ENCODE results near the gene CHRNB2. TPM values are rescaled to one million over a fixed set of nuclear protein-coding genes. Genes with fewer than 3 reads are reported as not detected.

CHRNB2 gene
- total RNA-seq, 1 donor from 2014 or later: 0.12 TPM

DNA sequence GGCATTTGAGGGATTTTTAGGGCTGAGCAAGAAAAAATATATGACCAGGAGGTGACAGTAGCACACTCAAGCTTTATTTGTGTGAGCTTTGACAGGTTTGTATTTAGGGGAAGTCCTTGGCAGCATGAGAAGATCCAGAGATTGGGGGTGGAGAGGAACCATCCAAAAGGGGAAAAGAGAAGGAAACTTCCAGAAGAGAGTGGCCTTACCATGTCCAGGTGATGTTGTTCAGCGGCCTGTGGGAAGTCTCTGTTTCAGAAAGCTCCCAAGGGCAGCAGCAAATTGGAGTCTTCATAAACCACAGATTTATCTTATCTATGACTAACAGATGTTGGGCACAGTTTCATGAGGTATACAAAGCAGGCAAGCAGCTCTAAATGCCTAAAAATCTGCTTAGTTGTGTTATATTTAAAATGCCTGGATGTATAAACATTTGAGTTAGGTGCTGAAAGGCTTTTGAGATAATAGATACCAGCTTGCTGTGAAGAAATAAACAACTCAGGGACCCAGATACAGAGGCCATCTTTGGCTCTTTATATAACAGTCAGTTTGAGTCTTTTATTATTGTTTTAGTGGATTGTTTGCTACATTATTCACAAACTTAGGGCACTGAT is 61.6 kb downstream of the CHRNB2 start:
- DNase-seq (ENCODE audit: extremely low read depth, low read depth, low spot score): no peak

Other genes starting within 250 kb of the CHRNB2 start
- not detected in 2 replicates for gene AQP10, start 246.7 kb upstream of the CHRNB2 start, total RNA-seq
- 65.3 and 75.4 TPM in 2 replicates for gene ATP8B2, start 242.3 kb upstream of the CHRNB2 start, total RNA-seq
- gene IL6R, start 162.4 kb upstream of the CHRNB2 start, total RNA-seq: 13.9 and 16.0 TPM in 2 replicates
- 1.6 and 4.3 TPM in 2 replicates for gene TDRD10, start 65.6 kb upstream of the CHRNB2 start, total RNA-seq
- gene SHE, start 65.4 kb upstream of the CHRNB2 start, total RNA-seq: 47.3 and 52.3 TPM in 2 replicates
- 40.5 and 42.1 TPM in 2 replicates for gene UBE2Q1, start 9.1 kb upstream of the CHRNB2 start, total RNA-seq
- gene ADAR, start 40.4 kb downstream of the CHRNB2 start, total RNA-seq: 106 and 162 TPM in 2 replicates

All from glomerular endothelial cell (primary cell).